ENCODE measurements around the gene RTL5.
A peak's percentile ranks its signal among the peaks of the same experiment; 100 is the strongest.

RTL5 gene

DNA sequence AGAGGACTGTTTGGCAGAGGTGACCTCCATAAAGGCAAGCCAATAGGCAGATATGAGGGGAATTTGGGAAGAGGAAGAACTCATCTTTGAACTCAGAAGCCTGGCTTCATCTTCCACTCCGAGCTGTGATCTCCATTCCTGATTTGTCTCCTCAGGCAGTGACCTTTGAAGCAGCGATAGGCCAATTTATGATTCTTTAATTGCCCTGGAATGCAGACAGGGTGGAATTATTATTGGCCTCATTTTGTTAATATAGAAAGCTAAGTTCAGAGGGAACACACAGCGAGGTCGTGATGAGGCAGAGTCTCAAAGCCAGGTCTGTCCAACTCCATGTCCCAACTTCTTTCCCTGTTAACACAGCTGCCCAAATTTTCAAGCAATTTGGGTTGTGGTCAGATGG is 16.9 kb downstream of the RTL5 start:
- intact Hi-C loops (cut with DNase I): no loop called here
- DNase-seq: peak in 1 of 42 donors; percentile 8

DNA sequence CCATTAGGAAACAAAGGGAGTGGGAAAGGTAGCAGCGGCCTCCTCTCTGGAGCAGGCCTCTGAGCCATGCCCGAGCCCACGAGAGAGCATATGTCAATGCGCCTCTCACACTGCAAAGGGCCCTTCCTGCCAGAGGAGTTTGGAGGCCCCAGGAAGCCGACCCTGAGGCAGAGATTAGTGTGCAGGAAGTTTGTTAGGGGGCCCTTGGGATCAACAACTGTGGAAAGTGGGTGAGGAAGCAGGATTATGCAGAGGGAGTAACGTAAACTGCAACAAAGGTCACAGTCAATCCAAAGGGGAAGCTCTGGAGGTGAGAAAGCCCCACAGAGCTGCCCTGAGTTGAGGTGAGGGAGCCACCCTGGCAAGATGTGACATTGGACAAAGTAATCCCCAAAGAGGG is 17.4 kb downstream of the RTL5 start:
- DNase-seq: no peak

DNA sequence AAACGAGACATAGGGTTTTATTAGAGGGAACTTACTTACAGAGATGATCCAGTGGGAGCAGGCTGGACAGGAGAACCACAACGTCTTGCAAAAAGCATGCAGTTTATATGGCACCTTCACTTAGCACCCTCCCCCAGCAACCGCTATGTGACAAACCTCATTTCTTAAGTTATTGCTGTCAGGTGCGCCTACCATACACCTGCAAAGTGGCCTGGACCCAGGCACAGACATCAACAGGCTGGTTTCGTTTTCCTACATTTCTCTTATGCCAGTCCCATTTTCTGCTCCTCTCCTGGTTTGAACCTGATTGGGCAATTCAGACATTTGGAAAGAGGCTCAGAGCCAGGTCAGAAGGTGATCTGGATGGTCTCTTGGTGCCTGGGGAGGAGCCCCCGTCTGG is 18.3 kb downstream of the RTL5 start:
- no peak for DNase-seq
- intact Hi-C loops (cut with DNase I): no loop called here

More for the DNA sequence above, 17.4 kb downstream of the RTL5 start:
- intact Hi-C loops (cut with DNase I): no loop called here

DNA sequence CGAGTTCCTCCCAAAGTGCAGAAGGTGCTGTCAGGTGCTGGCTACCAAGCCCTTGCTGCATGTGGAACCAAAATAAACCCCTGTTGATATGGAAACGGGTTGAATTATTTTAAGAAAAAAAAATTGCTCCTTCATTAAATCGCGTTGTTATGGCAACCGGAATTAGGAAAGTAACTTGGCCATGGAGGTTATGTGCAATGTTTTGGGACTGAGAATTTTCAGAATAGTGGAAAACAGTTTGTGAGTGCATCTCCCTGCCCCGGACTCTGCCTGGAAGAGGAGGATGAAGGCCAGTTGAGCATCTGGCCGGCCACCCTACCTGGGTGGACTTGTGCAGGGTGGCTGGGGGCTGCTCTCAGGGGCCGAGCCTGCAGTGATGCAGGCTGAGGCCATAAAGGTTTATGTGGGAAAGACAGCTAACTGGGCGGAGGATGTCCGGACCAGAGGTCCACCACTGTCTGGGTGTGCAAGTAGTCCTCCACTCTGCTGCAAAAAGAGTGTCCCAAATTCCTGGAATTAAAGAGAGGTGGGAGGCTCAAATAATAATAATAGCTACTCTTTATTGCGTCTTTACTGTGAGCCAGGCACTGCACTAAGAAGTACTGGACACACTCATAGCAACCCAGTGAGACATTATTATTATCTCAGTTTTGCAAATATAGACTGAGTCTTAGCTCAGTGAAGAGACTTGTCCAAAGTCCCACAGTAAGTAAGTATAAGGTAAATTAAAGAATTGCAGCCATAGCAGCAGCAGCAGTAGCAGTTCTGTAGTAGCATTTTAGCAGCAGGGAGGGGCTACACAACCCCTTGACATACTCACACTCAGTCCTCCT is 20.6 kb downstream of the RTL5 start:
- peak in 3 of 42 donors; percentile 23 to 52 (median 35) for DNase-seq
- intact Hi-C loops (cut with DNase I): no loop called here

DNA sequence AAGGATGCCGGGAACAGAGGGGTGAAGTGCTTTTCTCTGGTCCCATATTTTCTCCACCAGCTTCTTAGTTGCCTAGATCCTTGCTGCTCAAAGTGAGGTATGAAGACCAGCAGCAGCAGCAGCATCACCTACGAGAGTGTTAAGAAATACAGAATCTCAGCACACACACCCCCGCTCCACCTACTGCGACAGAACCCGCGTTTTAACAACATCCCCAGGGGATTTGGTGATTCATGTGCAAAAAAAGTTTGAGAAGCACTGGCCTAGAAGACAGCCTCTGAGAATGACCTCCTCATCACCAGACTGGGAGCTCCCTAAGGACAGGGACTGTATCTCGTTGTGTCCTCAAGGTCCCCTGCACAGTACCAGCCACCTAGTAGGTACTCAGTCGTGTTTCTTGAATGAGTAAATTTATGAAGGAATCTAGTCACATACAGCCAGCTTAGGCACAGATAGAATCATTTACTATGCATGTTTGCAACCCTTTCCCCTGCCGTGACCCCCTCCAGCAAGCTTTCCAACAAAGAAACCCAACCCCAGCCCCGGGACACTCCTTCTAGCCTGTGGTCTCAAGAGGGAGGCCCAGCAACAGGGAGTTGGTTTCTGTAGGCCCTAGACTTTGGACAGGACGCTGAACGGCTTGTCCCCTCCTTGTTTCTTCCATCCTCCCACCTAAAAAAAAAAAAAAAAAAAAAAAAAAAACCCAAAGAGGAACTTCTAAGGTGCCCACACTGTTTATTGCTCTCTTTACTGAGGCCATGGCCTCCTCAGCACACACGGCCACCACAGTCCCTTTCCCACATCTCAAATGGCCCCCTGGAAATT is 21.5 kb downstream of the RTL5 start:
- peak in 22 of 42 donors; percentile 17 to 82 (median 60) for DNase-seq
- intact Hi-C loops (cut with DNase I): no loop called here

DNA sequence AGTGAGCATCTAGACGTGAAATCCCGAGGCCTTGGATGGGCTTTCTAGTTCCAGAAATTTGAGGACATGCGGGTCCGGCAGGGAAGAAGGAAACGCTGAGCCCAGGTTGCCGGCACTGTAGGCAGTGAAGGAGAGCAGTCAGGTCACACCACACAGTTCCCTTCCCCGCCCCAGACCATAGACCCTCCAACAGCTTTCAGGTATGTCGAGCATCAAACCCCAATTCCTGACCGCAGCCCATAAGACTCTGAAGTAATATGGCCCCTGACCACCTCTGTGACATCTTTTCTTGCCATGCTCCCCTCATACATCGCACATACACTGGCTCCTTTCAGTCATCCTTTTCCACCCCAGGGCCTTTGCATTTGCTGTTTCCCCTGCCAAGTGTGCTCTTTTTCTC is 23.0 kb downstream of the RTL5 start:
- intact Hi-C loops (cut with DNase I): no loop called here
- no peak for DNase-seq

DNA sequence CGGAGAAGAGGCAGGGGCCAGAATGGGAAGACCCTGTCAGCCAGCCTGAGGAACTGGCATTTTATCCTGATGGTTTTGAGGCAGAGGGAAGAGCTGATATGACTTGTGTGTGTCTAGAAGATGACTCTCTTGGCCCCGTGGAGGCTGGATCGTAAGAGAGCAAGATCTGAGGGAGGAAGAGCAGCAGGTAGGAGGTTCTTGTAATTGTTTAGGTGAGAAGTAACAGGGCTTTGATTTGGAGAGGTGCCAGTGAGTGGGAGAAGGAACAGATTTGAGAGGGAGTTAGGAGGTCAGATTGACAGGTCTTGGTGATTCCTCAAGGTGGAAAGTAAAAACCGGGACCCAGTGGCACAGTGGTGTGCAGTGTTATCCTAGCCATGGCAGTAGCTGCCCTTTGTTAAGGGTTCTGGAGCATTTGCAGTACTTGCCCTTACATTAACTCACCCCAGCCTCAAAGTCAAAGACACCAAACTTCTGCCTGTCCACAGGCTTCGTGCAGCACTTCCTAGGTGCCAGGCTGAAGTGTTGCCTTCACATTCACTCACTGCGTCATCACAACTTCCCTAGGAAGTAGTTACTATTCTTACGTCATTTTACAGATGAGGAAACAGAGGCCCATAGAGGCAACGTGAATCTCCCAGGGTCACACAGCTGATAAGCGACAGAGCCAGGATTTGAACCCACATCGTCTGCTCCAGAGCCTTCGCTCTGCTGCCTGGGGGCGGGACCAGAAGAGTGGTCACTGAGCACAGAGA is 23.7 kb downstream of the RTL5 start:
- DNase-seq: peak in 20 of 42 donors; percentile 25 to 86 (median 58)
- intact Hi-C loops (cut with DNase I): no loop called here

DNA sequence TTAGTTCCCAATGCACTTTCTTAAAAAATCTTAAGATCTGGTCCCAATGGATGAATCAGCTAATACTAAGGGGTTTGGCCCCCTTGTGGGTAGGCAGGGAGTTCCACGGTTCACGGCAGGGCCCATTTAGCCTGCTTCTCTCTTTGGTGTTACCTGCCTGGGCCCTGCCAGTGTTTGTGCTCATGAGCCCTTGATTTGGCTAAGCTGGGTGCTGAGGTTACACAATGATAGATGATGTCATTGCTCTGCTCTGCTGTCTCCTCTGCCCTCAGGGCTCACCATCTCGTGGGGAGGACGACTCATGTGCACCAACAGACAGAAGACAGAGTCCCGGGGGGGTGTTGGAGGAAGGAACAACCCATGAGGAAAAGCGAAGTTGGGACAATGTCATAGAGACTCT is 24.4 kb downstream of the RTL5 start:
- DNase-seq: peak in 2 of 42 donors; percentile 29 to 47
- intact Hi-C loops (cut with DNase I): no loop called here

DNA sequence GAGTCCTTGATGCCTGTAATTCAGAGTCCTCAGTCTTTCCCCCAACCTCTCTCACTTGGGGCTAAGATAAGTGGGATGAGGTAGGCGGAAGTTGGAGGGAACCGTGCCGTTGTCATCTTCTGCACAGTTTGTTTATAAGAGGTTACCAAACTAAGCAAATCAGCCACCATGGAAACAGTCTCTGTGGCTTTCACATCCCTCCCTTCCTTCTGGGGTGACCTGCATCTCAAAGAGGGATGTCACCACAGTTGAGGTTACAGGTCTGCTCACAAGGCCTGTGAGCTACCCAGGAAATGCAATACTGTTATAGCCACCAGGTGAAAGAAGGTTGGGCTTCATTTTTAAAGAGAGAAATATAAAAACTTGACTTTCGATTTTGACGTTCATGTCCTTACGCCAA is 26.3 kb downstream of the RTL5 start:
- intact Hi-C loops (cut with DNase I): no loop called here
- no peak for DNase-seq

DNA sequence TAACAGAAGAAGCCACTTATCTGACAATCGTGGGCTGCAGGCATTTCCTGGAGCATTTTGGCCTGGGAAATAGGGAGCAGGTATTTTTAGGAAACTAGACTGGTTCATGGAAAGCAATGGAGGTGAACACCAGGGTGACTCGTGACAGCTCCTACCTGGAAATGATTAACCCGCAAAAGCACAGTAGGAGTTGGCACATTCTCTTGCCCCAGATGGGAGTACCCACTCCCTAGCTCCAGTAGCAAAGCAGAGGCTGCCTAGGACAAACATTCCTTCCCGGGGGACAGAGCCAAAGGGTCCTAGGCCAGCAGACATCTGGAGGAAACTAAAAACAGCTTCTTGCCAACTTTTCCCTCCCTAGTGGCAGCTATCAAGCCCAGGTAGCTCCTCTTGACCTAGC is 29.0 kb downstream of the RTL5 start:
- no peak for DNase-seq
- intact Hi-C loops (cut with DNase I): no loop called here

DNA sequence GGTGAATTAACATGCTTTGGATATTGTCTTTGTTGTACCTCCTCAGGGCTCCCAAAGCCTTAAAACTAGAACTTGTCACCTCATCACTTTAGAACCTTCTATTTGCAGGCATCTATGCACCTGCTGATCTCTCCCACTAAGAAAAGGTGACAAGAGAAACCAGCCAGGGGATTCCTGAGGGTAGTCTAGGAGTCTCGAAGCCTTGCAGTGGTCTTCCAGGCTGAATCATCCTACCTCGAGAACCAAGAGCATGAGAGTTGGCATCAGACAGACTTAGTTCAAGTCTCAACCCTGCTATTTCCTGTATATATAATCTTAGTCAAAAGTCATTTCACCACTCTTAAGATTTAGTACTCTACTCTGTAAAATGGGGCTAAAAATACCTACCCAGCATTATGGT is 29.6 kb downstream of the RTL5 start:
- DNase-seq: no peak
- intact Hi-C loops (cut with DNase I): no loop called here

DNA sequence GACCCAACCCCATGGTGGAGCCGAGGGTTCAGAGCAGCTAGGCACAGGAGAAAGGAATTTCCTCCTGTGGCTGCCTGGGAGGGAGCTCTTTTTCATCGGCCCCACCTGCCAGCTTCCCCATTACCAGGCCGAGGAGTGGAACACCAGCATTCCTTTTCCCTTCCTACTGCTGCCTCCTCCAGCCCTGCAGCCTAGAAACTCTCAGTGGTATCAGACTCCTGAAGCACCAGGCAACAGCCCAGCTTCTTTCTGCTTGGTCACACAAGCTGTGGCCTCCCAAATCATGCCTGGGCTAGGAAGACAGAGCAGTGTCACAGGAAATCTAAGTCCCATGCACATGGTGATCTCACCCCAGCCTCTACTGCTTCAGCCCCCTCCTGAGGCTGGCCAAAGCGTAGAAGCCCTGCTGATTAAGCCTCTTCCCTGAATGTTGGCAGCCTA is 30.1 kb downstream of the RTL5 start:
- intact Hi-C loops (cut with DNase I): no loop called here

DNA sequence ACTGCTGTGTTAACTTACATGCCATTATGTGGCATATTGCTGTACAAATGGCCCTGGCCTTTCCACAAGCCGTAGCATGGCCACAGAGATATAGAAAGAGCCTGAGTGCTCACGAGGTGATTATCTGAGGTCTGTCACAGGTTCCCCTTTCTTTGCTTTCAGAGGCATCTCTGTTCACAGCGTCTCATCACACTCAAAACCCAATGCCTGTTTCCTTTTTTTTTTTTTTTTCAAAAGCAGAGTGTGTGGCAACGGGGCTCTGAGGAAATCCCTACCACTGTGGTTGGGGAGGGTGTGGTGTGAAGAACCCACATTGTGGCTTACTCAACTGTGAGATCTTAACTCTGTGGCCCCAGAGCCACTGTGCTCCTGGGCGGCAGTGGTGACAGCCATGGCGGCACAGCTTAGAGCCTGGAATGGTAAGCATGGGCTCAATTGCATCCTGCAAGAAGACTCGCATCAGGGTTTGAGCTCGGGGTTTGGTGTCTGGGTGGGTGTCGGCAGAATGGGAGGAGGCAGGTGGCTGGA is 30.8 kb downstream of the RTL5 start:
- peak in 1 of 42 donors; percentile 17 for DNase-seq
- intact Hi-C loops (cut with DNase I): no loop called here

More for the DNA sequence above, 30.1 kb downstream of the RTL5 start:
- DNase-seq: no peak

DNA sequence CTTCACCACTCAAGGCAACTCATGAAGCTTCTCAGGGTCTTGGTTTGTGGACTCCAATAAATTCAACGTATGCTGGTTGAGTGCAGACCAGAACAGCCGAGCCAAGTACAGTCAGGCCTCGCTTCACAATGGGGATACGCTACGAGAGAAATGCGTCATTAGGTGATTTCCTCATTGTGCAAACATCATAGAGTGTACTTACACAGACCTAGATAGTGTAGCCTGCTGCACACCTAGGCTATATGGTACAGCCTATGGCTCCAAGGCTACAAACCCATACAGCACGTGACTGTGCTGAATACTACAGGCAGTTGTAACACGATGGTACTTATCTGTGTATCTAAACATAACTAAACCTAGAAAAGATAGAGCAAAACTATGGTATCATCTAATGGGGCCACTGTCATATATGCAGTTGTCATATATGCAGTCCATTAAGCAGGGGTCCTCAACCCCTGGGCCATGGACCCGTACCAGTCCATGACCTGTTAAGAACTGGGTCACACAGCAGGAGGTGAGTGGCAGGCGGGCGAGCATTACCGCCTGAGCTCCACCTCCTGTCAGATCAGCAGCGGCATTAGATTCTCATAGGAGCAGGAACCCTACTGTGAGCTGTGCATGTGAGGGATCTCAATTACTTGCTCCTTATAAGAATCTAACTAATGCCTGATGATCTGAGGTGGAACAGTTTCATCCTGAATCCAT is 31.5 kb downstream of the RTL5 start:
- intact Hi-C loops (cut with DNase I): no loop called here
- DNase-seq: no peak

DNA sequence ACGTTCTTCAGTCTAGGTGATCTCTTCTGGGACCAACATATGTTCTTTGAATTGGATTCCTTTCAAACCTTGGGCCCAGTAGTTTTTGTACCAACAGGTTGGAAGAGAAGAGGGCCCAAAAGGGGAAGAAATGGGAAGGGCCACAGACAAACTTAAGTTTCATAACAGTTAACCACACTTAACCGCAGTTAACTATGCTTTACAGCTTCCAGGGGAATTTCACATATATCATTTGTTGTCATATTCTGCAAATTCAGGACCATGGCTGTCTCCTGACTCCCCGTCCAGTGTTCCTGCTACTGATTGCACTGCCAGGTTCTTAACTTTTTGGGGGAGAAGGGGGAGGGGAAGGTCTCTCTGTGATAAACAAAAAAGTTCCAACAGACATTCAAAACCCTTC is 34.6 kb downstream of the RTL5 start:
- DNase-seq: no peak
- intact Hi-C loops (cut with DNase I): no loop called here

DNA sequence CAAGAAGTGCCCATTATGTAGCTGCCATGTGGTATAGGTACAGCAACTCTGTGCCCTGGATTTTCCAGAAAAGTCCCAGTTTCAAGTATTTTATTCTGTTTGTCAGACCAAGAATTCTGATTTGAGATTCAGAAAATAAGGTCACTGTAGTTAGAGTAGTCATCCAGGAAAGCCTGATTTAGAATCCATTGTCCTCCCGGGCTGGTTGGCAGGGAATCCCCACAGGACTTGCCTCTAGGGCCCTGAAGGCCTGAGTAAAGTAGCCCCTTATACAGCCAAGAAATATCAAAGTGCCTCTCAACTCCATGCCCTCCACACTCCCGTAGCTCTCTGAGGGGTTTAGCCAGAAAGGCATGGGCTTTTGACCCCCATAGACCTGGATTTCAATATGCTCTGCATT is 36.3 kb downstream of the RTL5 start:
- intact Hi-C loops (cut with DNase I): no loop called here
- no peak for DNase-seq

DNA sequence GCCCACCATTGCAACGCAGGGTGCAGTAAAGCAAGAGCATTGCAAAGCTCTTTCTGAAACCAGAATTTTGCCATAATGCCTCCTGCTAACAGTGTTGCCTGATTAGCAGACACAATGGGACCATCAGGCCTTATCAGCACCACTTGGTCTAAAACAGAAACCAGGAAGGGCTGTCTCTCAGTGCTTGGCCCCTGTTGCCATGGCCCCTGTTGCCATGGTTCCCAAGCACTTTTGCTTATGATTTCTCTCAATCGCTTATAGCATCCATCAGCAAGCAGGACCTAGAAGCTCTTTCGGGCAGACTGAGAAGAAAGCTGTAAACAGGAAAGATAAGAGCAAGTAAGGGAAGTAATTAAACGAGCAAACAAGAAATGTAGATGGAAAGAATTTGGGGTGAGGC is 36.8 kb downstream of the RTL5 start:
- peak in 8 of 42 donors; percentile 25 to 59 (median 35) for DNase-seq
- intact Hi-C loops (cut with DNase I): no loop called here

DNA sequence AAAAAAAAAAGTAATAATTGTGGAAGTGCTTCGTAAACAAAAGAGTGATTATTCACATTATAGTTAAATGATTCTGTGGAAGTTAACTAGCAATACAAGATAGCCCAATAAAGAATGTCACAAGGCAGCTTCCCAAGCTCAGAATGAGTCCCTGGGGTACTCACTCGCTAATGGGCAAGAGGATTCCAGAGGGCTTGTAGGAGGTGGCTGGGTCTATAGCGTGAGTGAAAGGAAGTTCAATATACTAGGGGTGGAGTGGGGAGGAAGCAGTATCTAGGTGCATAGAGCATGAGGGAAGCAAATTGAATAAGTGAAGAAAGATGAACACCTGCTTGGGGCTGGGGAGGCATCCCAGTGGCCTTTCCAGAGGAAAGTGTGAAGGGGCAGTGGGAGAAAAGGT is 42.5 kb downstream of the RTL5 start:
- intact Hi-C loops (cut with DNase I): no loop called here
- DNase-seq: no peak

DNA sequence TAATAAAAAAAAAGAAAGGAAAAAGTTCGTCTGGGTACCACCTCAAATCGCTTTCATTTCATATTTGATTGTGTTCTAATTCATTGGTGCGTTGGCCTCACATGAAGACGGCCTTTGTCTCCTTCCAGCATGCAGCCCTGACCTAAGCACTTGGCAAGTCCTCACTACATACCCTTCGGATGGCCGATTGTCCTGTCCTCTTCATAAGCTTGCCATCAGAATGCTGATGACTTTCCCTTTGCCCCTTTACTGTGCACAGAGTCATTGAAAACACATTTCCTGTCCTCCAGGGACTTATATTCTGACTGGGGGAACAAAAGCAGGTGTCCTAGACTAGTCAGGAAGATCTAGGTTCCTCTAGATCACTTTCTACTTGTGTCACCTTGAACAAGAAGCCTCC is 43.0 kb downstream of the RTL5 start:
- intact Hi-C loops (cut with DNase I): no loop called here
- peak in 1 of 42 donors; percentile 41 for DNase-seq

Measured in head of caudate nucleus (tissue), 42 donors.